Astrocyte of the spinal cord (primary cell): ENCODE measurements around the gene XNDC1N.

ENCODE experiments used
- DNase-seq: peaks from one replicate; pipeline ENCODE4 v3.0.0; 2011; ENCODE audit warnings: low read depth, low spot score
- H3K4me3 ChIP-seq: 2 replicates; pipeline ENCODE4 v1.5.1; 2011; ENCODE audit warnings: low read depth, mild to moderate bottlenecking, low read length, moderate library complexity
- CTCF ChIP-seq: IDR thresholded peaks from 2 replicates; pipeline ENCODE4 v1.5.1; 2012; ENCODE audit warnings: low read depth, mild to moderate bottlenecking, low read length, inconsistent platforms
- in situ Hi-C: cut with HindIII; loops from 2 replicates; pipeline ENCODE4 v1.10.0; 2017; ENCODE audit warnings: low sequenced_read_pairs

The XNDC1N gene

DNA sequence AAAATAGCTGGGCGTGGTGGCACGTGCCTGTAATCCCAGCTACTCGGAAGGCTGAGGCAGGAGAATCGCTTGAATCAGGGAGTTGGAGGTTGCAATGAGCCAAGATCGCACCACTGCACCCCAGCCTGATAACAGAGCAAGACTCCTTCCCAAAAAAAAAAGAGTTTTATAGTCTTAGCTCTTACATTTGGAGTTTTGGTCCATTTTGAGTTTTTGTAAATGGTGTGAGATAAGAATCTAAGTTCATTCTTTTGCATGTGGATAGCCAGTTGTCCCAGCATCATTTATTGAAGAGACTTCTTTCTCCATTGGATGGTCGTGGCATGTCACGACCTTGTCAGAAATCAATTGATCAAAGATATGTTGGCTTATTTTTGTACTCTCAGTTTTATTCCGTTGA lies 35.1 kb upstream of the XNDC1N start:
- no peak for TF ChIP-seq CTCF
- no peak for DNase-seq
- H3K4me3 ChIP-seq = no peak overlapping the region
- in situ Hi-C loops = no loop called here

GRCh38 chr11:71962428-71963038 lies 34.1 kb upstream of the XNDC1N start:
- no peak overlapping the region for H3K4me3 ChIP-seq
- TF ChIP-seq CTCF = no peak
- peak; percentile 53 for DNase-seq
- in situ Hi-C loops = no loop called here

- no peak for TF ChIP-seq CTCF
- DNase-seq = no peak
- no peak overlapping the region for H3K4me3 ChIP-seq
- in situ Hi-C loops = no loop called here
Measured at GRCh38 chr11:71955898-71956456, 27.6 kb upstream of the XNDC1N start.

DNA sequence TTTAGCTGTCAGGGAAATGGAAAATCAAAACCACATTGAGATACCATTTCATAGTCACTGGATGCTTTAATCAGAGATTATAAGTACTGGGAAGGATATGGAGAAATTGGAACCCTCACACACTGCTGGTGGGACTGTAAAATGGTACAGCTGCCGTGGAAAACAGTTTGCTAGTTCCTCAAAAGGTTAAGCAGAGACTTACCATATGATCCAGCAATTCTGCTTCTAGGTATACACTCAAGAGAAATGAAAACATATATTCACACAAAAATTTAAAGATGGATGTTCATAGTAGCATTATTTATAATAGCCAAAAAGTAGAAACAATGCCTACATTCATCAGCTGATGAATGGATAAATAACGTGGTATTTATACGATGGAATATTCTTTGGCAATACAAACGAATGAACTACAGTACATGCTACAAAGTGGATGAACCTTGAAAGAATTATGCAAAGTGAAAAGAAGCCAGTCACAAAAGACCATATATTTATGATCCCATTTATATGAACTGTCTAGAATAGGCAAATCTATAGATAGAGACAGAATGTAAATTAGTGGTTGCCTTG lies 23.4 kb upstream of the XNDC1N start:
- in situ Hi-C loops = no loop called here
- no peak overlapping the region for H3K4me3 ChIP-seq
- no peak for DNase-seq
- no peak for TF ChIP-seq CTCF

GRCh38 chr11:71949034-71949433 lies 20.6 kb upstream of the XNDC1N start:
- in situ Hi-C loops = no loop called here
- no peak overlapping the region for H3K4me3 ChIP-seq
- DNase-seq = no peak
- TF ChIP-seq CTCF = no peak

DNA sequence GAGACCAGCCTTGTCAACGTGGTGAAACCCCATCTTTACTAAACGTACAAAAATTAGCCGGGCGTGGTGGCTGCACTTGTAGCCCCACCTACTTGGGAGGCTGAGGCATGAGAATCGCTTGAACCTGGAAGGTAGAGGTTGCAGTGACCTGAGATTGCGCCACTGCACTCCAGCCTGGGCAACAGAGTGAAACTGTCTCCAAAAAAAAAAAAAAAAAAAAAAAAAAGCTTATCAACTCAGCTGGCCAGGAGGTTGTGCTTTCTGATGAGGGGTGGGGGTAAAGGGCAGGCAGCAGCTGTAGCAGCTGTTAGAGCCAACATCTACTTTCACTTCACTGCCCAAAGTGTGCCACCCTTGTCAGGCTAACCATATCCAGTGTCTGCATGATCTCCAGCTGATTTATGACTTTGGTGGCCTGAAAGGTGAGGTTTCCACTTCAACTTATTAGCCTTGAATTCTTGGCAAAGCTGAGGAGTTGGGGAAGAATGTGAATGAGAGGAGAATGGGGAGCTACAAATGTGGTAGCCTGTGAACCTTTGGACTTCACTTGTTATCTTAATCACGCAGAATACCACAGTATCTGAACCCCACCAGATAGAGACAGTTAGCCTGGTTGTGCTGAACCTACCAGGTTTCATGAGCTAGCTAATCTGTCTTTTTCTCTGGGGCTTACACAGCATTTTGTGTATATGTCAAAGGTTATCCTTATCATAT lies 20.1 kb upstream of the XNDC1N start:
- in situ Hi-C loops = no loop called here
- H3K4me3 ChIP-seq = no peak overlapping the region
- no peak for DNase-seq
- no peak for TF ChIP-seq CTCF
